Gastroesophageal sphincter (tissue), 3 donors: ENCODE results near the gene ERVW-1.

ENCODE experiments used
- EP300 ChIP-seq: sonication (generic); formaldehyde crosslinking; IDR thresholded peaks from one replicate; pipeline ENCODE4 v1.6.1; 2017; ENCODE audit warnings: antibody characterized with exemption, mild to moderate bottlenecking
- POLR2A ChIP-seq, 2 donors: fragments of 450-650 bp; IDR thresholded peaks; one replicate each; pipeline ENCODE4 v1.6.1; 2017; ENCODE audit warnings: antibody characterized with exemption in 2 of 2, mild to moderate bottlenecking in 2 of 2, moderate library complexity in 1 of 2
- POLR2AphosphoS5 ChIP-seq: sonication (generic); formaldehyde crosslinking; IDR thresholded peaks from one replicate; pipeline ENCODE4 v1.6.1; 2017; ENCODE audit warnings: antibody characterized with exemption
- TF ChIP-seq, protein P1 (sequence below), 4 experiments: fragments of 200-600 bp in 2 of 4; fragments of 450-650 bp in 2 of 4; sonication (generic) in 1 of 4; IDR thresholded peaks; one replicate each; pipeline ENCODE4 v1.5.1; 2017 to 2019; ENCODE audit warnings: antibody characterized with exemption in 4 of 4, mild to moderate bottlenecking in 2 of 4, moderate library complexity in 2 of 4

DNA sequence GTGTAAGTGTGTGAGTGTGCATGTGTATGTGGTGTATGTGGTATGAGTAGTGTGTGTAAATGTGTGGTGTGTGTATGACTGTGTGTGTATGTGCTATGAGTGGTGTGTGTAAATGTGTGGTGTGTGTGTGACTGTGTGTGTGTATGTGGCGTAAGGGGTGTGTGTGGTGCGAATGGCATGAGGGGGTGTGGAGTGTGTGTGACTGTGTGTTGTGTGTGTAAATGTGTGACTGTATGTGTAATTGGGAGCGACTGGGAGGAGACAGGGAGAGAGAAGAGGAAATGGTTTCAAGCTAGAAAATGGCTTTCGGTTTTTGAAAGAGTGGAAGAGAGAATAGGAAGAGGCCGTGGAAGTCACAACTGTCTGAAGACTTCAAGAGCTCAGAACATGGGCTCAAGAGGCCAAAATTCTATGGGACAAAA is 54.0 kb downstream of the ERVW-1 start:
- TF ChIP-seq, protein P1, sequence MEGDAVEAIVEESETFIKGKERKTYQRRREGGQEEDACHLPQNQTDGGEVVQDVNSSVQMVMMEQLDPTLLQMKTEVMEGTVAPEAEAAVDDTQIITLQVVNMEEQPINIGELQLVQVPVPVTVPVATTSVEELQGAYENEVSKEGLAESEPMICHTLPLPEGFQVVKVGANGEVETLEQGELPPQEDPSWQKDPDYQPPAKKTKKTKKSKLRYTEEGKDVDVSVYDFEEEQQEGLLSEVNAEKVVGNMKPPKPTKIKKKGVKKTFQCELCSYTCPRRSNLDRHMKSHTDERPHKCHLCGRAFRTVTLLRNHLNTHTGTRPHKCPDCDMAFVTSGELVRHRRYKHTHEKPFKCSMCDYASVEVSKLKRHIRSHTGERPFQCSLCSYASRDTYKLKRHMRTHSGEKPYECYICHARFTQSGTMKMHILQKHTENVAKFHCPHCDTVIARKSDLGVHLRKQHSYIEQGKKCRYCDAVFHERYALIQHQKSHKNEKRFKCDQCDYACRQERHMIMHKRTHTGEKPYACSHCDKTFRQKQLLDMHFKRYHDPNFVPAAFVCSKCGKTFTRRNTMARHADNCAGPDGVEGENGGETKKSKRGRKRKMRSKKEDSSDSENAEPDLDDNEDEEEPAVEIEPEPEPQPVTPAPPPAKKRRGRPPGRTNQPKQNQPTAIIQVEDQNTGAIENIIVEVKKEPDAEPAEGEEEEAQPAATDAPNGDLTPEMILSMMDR (IDR thresholded peaks at IDR 0.05): no peak
- TF ChIP-seq POLR2A (IDR thresholded peaks at IDR 0.05) (no peak), POLR2AphosphoS5 (no peak), EP300 (no peak)
